Nephron progenitor cell (in vitro differentiated cells): Measurements from ENCODE around the gene FIGN.

ENCODE experiments used
- DNase-seq: peaks from one replicate; pipeline ENCODE4 v3.0.0; 2021
- H3K27ac Mint-ChIP-seq: 2 replicates; pipeline ENCODE4 v1.8.0; 2021; ENCODE audit warnings: mild to moderate bottlenecking, moderate library complexity, mixed read lengths
- H3K27me3 Mint-ChIP-seq: 2 replicates; pipeline ENCODE4 v1.8.0; 2021; ENCODE audit warnings: mild to moderate bottlenecking, low read depth, mixed read lengths; ENCODE audit not compliant: poor library complexity
- H3K36me3 Mint-ChIP-seq: 2 replicates; pipeline ENCODE4 v1.8.0; 2021; ENCODE audit warnings: low read depth, mixed read lengths
- H3K4me1 Mint-ChIP-seq: 2 replicates; pipeline ENCODE4 v1.8.0; 2021; ENCODE audit warnings: mixed read lengths
- H3K4me3 Mint-ChIP-seq: 2 replicates; pipeline ENCODE4 v1.8.0; 2021; ENCODE audit warnings: mild to moderate bottlenecking, moderate library complexity, mixed read lengths
- H3K9me3 Mint-ChIP-seq: 2 replicates; pipeline ENCODE4 v1.8.0; 2021; ENCODE audit warnings: mild to moderate bottlenecking, moderate library complexity, mixed read lengths
- TF ChIP-seq, protein P1 (sequence below): fragments of 200-600 bp; sonication (generic); IDR thresholded peaks from 2 replicates; pipeline ENCODE4 v1.5.0; 2021; ENCODE audit warnings: antibody characterized with exemption

Gene FIGN

DNA sequence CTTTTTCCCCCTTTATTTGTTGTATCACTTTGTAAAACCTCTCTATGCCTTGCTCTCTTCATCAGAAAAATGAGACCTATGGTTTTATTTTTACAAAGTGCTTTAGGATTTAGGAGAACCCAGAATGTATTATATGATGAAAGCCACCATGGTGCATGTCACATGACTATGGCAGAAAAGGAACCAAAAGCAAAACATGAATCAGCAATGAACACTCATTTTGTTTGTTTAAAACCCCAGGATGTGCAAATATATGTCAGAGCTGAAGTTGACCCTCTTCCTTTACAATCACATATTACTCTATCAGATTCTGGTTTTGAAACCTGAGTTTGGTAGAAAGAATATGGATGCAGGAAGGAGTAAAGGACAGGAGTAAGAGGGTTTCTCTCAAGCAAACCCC, 70.0 kb downstream of the FIGN start:
- TF ChIP-seq, protein P1, sequence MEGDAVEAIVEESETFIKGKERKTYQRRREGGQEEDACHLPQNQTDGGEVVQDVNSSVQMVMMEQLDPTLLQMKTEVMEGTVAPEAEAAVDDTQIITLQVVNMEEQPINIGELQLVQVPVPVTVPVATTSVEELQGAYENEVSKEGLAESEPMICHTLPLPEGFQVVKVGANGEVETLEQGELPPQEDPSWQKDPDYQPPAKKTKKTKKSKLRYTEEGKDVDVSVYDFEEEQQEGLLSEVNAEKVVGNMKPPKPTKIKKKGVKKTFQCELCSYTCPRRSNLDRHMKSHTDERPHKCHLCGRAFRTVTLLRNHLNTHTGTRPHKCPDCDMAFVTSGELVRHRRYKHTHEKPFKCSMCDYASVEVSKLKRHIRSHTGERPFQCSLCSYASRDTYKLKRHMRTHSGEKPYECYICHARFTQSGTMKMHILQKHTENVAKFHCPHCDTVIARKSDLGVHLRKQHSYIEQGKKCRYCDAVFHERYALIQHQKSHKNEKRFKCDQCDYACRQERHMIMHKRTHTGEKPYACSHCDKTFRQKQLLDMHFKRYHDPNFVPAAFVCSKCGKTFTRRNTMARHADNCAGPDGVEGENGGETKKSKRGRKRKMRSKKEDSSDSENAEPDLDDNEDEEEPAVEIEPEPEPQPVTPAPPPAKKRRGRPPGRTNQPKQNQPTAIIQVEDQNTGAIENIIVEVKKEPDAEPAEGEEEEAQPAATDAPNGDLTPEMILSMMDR = no peak
- no peaks in the 10 kb centered on the region for H3K27me3 Mint-ChIP-seq
- H3K4me1 Mint-ChIP-seq = no peaks in the 10 kb centered on the region
- no peak overlapping the region for H3K27ac Mint-ChIP-seq
- DNase-seq = no peak
- no peak overlapping the region for H3K4me3 Mint-ChIP-seq
- peaks cover 41% of the 10 kb centered on the region for H3K36me3 Mint-ChIP-seq
- peaks cover 4% of the 10 kb centered on the region for H3K9me3 Mint-ChIP-seq

DNA sequence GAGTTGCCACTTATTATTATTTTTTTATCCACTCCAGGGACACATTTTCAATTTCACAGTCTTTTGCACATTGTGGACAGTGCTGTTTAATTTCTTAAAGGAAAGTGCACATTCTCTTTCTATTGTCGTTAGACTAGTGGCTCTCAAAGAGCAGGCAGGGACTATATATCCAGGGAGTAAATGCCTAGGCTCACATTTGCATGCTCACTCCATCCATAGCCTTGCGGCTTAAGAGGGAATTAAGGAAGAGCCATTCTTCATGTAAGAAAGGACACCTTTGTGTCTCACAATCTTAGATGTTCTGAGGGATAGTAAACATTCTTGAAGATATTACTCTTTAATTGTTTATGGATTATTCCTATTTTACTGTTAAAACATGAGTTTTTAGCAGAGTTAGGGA, 70.8 kb downstream of the FIGN start:
- DNase-seq = no peak
- no peak overlapping the region for H3K27ac Mint-ChIP-seq
- peaks cover 4% of the 10 kb centered on the region for H3K9me3 Mint-ChIP-seq
- no peak overlapping the region for H3K4me3 Mint-ChIP-seq
- no peaks in the 10 kb centered on the region for H3K4me1 Mint-ChIP-seq
- H3K27me3 Mint-ChIP-seq = no peaks in the 10 kb centered on the region
- H3K36me3 Mint-ChIP-seq = peaks cover 41% of the 10 kb centered on the region
- TF ChIP-seq, protein P1 = no peak

DNA sequence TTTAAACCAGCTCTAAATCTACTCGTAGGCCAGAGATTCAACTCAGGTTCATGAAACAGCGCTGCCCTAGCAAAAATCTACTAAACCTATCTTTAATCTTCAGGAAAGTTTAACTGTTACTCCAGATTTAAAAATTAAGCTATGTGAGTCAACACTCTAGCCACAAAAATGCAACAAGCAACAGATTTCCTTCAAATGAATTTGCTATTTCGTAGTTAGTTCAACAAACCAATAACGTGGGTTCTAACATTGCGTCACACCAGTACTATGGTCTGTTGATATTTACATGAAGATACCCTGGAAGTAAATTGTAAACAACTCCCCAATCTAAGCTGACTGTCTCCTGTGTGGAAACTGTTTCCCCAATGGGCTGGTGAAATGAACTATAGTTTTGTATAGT, 71.2 kb downstream of the FIGN start:
- no peak for DNase-seq
- Mint-ChIP-seq H3K27me3 (no peaks in the 10 kb centered on the region), H3K4me1 (no peaks in the 10 kb centered on the region), H3K36me3 (peaks cover 40% of the 10 kb centered on the region), H3K27ac (no peak overlapping the region), H3K4me3 (no peak overlapping the region), H3K9me3 (peaks cover 4% of the 10 kb centered on the region)
- TF ChIP-seq, protein P1 = no peak

DNA sequence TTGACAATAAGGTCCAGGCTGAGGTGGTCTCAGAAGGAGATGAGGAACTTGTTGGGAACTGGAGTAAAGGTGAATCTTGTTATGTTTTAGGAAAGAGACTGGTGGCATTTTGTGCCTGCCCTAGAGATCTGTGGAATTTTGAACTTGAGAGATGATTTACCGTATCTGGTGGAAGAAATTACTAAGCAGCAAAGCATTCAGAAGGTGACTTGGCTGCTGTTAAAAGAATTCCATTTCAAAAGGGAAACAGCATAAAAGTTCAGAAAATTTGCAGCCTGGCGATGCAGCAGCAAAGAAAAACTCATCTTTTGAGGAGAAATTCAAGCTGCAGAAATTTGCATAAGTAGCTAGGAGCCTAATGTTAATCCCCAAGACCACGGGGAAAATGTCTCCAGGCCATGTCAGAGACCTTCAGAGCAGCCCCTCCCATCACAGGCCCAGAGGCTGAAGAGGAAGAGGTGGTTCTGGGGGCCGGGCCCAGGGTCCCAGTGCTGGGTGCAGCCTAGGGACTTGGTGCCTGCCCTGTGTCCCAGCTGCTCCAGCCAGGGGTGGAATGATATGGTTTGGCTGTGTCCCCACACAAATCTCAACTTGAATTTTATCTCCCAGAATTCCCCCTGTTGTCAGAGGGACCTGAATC, 73.5 kb downstream of the FIGN start:
- Mint-ChIP-seq H3K27me3 (no peaks in the 10 kb centered on the region), H3K4me3 (no peak overlapping the region), H3K36me3 (peaks cover 28% of the 10 kb centered on the region), H3K4me1 (peaks cover 14% of the 10 kb centered on the region), H3K27ac (no peak overlapping the region), H3K9me3 (peaks cover 4% of the 10 kb centered on the region)
- no peak for DNase-seq
- TF ChIP-seq, protein P1 = no peak

DNA sequence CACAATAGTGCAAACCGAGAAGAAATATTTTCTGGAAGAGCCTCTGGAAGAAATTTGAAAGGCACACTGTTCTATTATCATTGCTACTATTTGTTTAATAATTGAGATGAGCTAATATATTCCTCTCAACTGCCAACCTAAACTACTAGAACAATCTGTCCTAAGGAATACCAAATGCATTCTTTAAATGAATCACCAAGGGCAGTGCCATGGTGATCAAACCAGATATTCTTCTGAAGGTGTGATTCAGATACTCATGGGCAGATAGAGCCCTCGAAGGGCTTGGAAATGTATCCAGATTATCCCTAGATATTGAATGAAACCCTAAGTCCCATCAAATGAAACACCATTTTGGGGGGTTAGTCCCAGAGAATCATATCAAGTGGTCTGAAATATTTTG, 76.6 kb downstream of the FIGN start:
- Mint-ChIP-seq H3K36me3 (peaks cover 25% of the 10 kb centered on the region), H3K27me3 (no peaks in the 10 kb centered on the region), H3K4me1 (peaks cover 14% of the 10 kb centered on the region), H3K4me3 (no peak overlapping the region), H3K27ac (no peak overlapping the region), H3K9me3 (peaks cover 4% of the 10 kb centered on the region)
- DNase-seq = no peak
- TF ChIP-seq, protein P1 = no peak

DNA sequence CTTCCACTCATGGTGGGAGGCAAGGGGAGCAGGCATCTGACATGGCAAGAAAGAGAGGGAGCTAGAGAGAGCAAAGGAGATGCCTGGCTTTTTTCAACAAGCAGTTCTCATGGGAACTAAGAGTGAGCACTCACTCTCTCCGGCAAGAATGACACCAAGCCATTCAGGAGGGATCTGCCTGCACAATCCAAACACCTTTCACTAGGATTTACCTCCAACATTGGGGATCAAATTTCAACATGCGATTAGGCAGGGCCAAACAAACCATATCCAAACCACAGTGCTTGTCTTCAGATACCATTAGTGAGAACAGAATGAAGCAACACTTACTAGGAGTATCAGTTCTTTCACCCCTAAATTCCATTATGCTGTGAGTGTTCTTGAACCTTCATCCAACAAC, 77.3 kb downstream of the FIGN start:
- TF ChIP-seq, protein P1 = no peak
- Mint-ChIP-seq H3K4me1 (peaks cover 14% of the 10 kb centered on the region), H3K27me3 (no peaks in the 10 kb centered on the region), H3K27ac (peak overlapping the region; percentile 90), H3K4me3 (no peak overlapping the region), H3K9me3 (no peaks in the 10 kb centered on the region), H3K36me3 (peaks cover 18% of the 10 kb centered on the region)
- DNase-seq = no peak
